HUES48 (cell line): ENCODE measurements around the gene MAU2.
"Not testable (repeated sequence)": the region's sequence is repeated elsewhere in the genome, so short reads cannot be mapped to it uniquely, and the experiment has no call there.

ENCODE experiments used
- H3K27ac ChIP-seq: one replicate; pipeline ENCODE4 v1.7.0; 2013; ENCODE audit warnings: low read depth, low read length, inconsistent platforms
- H3K27me3 ChIP-seq: 2 replicates; pipeline ENCODE4 v1.6.1; 2013; ENCODE audit warnings: mild to moderate bottlenecking, low read length; ENCODE audit not compliant: control insufficient read depth, insufficient read depth
- H3K36me3 ChIP-seq: 2 replicates; pipeline ENCODE4 v1.6.1; 2013; ENCODE audit warnings: low read length; ENCODE audit not compliant: control insufficient read depth, insufficient read depth
- H3K4me1 ChIP-seq: 2 replicates; pipeline ENCODE4 v1.6.1; 2013; ENCODE audit warnings: mild to moderate bottlenecking, low read length; ENCODE audit not compliant: control insufficient read depth, insufficient read depth
- H3K4me3 ChIP-seq: 2 replicates; pipeline ENCODE4 v1.5.1; 2013; ENCODE audit warnings: mild to moderate bottlenecking, low read depth, low read length
- H3K9ac ChIP-seq: 2 replicates; pipeline ENCODE4 v1.6.1; 2013; ENCODE audit warnings: mild to moderate bottlenecking, low read depth, low read length, moderate library complexity
- H3K9me3 ChIP-seq: 2 replicates; pipeline ENCODE4 v1.6.1; 2013; ENCODE audit warnings: low read length; ENCODE audit not compliant: control insufficient read depth, insufficient read depth

The MAU2 gene

DNA sequence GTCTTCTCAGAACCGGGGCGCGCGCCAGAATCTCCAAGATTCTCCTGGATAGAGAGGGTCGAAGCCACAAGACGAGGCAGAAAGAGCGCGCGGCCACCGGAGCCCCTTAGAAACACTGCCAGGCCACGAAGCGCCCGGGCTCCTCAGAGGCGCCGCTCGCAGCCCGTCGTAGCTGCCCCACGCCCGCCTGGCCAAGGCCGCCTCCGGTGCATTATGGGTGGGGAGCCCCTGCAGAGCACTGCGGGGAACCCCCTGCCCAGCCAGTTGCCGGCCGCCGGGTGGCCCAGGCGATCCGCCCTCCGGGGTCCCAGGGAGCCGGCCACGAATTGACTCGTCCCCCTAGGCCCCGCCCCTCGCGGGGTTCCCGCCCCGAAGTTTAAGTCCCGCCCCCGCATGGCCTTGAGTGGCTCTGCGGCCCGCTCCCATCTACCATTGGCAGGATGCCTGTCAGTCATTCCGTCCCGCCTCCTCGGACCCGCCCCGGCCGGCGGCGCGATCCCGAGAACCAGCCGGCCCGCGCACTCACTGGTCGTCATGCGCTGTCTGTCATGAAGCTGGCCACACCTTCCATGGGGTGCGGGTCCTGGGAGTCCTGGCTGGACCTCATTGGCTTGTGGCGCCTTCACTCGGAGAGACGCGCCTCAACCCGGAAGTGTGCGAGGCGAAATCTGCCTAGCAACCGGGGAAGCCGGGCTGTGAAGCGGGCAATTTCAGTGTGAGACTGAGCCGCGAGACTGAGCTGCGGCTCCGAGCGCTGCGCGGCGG lies 64.7 kb downstream of the MAU2 start:
- no peaks in the 10 kb centered on the region for H3K9me3 ChIP-seq
- no peaks in the 10 kb centered on the region for H3K27me3 ChIP-seq
- H3K4me1 ChIP-seq, result peaks cover 16% of the 10 kb centered on the region; the same call in 1 of the 2 replicates
- no peaks in the 10 kb centered on the region for H3K36me3 ChIP-seq
- H3K9ac ChIP-seq, result peak overlapping the region; percentile 44
- peak overlapping the region; percentile 88 for H3K4me3 ChIP-seq
- H3K27ac ChIP-seq, result peak overlapping the region; percentile 91

DNA sequence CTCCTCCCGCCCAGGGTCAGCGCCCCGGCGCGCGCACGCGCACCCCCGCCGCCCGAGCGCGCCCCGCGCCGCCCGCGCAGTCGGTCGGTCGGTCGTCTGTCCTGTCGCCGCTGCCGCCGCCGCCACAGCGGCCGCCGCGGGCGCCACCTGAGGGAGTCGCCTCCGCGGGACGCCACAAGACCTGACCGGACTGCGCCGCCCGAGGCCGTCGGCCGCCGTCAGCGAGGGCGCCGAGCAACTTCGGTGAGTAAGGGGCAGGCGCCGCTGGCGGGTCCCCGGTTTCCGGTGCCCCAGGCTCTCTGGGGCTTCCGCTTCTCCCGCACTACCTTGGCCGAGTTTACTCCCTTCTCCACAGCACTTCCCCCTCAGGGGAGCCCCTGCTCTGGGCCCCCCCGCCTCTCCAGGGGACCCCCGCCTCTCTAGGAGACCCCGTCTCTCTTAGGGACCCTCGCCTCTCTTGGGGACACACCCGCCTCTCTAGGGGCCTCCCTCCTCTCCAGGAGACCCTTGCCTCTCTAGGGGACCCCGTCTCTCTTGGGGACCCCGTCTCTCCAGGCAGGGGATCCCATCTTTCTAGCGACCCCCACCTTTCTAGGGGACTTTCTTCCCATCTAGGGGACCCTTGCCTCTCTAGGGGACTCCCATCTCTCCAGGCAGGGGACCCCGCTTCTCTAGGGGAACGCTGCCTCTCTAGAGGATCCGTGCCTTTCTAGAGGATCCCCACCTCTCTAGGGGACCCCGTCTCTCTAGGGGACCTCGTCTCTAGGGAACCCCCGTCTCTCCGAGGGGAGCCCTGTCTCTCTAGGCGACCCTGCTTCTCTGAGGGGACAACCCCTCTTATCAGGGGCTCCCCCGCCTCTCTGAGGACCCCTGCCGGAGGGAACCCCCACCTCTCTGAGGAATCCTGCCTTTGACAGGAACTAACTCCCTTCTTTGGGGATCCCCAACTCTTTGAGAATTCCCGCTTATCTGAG lies 65.6 kb downstream of the MAU2 start:
- no peaks in the 10 kb centered on the region for H3K27me3 ChIP-seq
- H3K36me3 ChIP-seq, result no peaks in the 10 kb centered on the region
- H3K4me3 ChIP-seq, result peak overlapping the region; percentile 88
- H3K9me3 ChIP-seq, result no peaks in the 10 kb centered on the region
- H3K9ac ChIP-seq, result peak overlapping the region; percentile 84
- peaks cover 16% of the 10 kb centered on the region; the same call in 1 of the 2 replicates for H3K4me1 ChIP-seq
- peak overlapping the region; percentile 91 for H3K27ac ChIP-seq

DNA sequence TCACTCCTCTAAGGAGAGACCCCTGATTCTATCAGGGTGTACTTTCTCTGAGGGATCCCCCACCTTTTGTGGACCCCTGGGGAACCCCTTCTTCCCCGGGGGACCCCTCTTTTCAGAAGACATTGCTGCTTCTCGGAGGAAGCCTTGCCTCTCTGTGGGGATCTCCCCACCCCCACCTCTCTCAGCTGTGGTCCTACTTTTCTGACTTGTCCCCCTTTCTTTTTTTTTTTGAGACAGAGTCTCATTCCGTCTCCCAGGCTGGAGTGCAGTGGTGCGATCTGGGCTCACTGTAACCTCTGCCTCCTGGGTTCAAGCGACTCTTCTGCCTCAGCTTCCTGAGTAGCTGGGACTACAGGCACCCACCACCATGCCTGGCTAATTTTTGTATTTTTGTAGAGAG lies 66.5 kb downstream of the MAU2 start:
- Histone ChIP-seq H3K27ac (no peak overlapping the region), H3K4me1 (peaks cover 16% of the 10 kb centered on the region; the same call in 1 of the 2 replicates), H3K4me3 (peak overlapping the region; percentile 88; the same call in 1 of the 2 replicates), H3K36me3 (no peaks in the 10 kb centered on the region), H3K9me3 (no peaks in the 10 kb centered on the region), H3K27me3 (no peaks in the 10 kb centered on the region), H3K9ac (no peak overlapping the region)

DNA sequence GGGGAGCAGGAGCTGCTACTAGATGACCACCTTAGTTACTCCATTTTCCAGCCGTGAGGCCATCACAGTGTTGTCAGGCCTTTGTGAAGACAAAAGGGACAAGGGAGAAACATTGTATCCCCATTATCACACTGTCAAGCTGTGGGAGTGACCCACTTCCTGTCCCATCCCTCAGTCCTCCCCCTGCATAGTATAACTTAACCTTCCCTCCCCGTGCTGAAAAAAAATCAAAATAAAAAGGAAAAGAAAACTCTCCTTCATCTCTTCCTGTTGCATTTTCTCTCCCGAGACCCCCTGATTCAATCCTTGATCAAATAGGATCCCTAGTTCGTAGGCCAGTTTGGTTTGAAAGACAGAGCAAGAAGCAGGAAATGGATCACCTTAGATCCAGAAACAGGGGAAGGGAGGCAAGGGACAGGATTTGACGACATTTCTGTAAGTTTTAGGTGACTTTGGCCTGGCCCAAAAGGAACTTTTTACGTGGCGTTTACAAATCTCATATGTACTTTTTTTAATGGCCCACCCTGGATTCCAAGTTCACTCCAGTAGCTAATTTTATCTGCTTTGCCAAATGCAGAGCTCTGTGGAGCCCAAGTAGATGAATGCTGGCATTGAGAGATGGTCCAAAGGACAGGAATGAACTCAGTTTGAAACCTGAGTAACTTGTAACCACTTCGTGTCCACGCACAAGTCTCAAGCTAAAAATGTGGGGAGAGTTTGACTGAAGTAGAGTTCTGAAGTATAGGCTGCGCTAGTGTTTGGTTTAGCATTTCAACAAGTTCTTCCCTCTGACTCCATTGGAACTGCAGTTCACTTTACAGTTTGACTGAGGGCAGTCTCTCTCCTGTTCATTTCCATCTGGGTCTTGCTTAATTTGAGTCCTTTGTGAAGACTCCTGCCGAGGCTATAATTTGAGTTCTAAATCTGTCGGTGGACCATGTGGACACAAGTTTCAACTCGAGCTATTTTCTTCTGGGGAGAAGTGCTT lies 68.2 kb downstream of the MAU2 start:
- no peaks in the 10 kb centered on the region for H3K27me3 ChIP-seq
- H3K9me3 ChIP-seq, result no peaks in the 10 kb centered on the region
- H3K27ac ChIP-seq, result peak overlapping the region; percentile 1
- H3K36me3 ChIP-seq, result no peaks in the 10 kb centered on the region
- H3K4me3 ChIP-seq, result no peak overlapping the region
- H3K4me1 ChIP-seq, result peaks cover 17% of the 10 kb centered on the region; the same call in 1 of the 2 replicates
- no peak overlapping the region for H3K9ac ChIP-seq

DNA sequence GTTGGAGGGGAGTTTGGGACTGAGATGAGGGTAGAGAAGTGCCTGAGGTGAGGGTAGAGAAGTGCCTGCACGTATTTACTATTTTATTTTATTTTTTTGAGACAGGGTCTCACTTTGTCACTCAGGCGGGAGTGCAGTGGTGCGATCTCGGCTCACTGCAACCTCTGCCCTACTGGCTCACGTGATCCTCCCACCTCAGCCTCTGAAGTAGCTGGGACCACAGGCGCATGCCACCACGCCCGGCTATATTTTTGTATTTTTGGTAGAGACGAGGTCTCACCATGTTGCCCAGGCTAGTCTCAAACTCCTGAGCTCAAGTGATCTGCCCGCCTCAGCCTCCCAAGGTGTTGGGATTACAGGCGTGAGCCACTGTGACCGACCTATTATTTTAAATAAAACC lies 69.1 kb downstream of the MAU2 start:
- H3K36me3 ChIP-seq, H3K9ac ChIP-seq, H3K4me3 ChIP-seq, H3K27me3 ChIP-seq, H3K9me3 ChIP-seq, H3K27ac ChIP-seq: not testable (repeated sequence)
- peaks cover 17% of the 10 kb centered on the region for H3K4me1 ChIP-seq

DNA sequence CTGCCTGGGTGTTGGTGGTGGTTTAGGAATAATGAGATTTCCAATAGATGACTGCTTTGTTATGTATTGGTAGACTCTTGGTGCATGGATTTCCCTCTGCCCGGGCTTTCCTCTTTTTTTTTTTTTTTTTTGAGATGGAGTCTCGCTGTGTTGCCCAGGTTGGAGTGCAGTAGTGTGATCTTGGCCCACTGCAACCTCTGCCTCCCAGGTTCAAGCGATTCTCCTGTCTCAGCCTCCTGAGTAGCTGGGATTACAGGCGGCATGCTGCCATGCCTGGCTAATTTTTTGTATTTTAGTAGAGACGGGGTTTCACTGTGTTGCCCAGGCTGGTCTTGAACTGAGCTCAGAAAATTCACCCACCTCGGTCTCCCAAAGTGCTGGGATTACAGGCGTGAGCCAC lies 73.7 kb downstream of the MAU2 start:
- not testable (repeated sequence) for H3K27ac ChIP-seq, H3K4me1 ChIP-seq, H3K36me3 ChIP-seq, H3K9ac ChIP-seq, H3K27me3 ChIP-seq, H3K9me3 ChIP-seq, H3K4me3 ChIP-seq

DNA sequence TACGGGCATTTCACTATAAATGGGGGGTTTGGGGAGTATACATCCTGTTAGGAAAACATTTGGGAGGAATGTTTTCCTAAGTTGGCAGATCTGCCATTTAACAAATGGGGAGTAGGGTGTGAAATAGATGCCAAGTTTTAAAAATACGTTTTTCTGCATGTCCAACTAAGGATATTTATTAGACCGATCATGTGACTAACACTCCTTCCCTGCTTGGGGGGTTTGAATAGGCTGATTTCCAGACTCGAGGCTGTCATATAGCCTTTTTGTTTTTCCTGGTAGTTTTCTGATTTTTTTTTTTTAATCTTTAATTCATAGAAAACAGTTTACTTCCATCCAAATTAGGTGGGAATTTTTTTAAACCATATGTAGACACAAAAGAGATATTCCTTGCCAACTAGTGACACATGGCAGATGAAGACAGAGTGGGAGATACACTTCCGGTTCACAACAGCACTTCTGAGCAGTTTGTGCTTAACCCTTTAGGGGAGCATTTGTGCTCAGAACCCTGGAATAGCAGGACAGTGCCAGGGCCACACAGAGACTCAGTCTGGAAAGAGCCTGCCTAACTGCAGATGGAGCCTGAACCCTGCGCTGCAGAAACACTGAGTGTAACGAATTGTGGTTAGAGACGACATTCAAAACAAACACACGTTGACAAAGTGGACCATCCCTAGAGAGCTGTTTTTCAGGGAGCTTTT lies 79.3 kb downstream of the MAU2 start:
- no peak overlapping the region for H3K4me3 ChIP-seq
- no peak overlapping the region for H3K27ac ChIP-seq
- no peaks in the 10 kb centered on the region for H3K9me3 ChIP-seq
- H3K27me3 ChIP-seq, result no peaks in the 10 kb centered on the region
- H3K36me3 ChIP-seq, result no peaks in the 10 kb centered on the region
- no peak overlapping the region for H3K9ac ChIP-seq
- H3K4me1 ChIP-seq, result peaks cover 4% of the 10 kb centered on the region; the same call in 1 of the 2 replicates

DNA sequence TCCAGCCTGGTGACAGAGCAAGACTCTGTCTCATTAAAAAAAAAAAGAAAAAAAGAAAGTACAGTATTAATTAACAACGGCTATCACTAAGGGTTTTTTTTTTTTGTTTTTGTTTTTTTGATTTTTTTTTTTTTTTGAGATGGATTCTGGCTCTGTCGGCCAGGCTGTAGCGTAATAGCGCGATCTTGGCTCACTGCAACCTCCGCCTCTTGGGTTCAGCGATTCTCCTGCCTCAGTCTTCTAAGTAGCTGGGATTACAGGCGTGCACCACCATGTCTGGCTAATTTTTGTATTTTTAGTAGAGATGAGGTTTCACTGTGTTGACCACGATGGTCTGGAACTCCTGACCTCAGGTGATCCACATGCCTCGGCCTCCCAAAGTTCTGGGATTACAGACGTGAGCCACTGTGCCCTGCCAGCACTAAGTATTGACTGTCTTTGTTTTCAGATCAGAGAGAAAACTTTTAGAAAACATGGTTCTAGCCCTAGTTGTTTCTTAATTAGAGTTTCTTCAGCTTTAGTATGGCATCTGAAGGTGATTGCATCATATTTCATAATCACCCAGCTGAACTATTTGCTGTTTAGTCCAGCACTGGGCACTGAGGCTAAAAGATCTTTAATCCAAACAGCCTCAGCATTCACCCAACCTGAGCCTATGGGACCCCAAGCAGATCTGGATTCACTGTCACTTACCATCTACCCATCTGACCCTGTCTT lies 82.2 kb downstream of the MAU2 start:
- Histone ChIP-seq H3K36me3 (no peaks in the 10 kb centered on the region), H3K27me3 (no peaks in the 10 kb centered on the region), H3K4me1 (peaks cover 19% of the 10 kb centered on the region), H3K27ac (no peak overlapping the region), H3K9ac (no peak overlapping the region), H3K9me3 (no peaks in the 10 kb centered on the region), H3K4me3 (no peak overlapping the region)

DNA sequence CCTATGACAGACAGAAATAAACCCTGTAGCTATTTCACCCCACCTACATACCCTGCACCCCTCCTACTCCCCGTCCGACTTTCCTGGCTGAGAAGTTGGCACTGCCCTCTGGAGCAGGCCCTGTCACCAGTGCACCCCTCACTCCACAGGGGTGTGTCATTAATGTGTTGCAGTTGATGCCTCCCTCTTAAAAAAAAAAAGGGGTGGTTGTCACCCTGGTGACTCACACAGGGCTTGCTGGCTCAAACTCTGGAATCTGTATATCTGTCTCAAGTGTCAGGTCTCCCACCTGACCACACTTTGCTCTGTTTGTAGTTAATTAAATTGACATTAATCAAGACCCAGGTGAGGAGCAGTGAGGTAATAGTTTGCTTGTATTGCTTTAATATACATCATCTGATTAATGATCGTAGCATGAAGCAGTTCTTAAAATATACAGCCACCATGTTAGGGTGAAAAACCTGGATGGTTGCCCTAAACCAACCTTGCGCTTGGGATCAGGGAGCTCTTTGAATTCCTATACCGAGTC lies 82.8 kb downstream of the MAU2 start:
- Histone ChIP-seq H3K9me3 (no peaks in the 10 kb centered on the region), H3K4me1 (peaks cover 22% of the 10 kb centered on the region), H3K4me3 (no peak overlapping the region), H3K27me3 (no peaks in the 10 kb centered on the region), H3K9ac (no peak overlapping the region), H3K36me3 (no peaks in the 10 kb centered on the region), H3K27ac (no peak overlapping the region)
